GM12878 (cell line): ENCODE measurements around the gene E2F2. TPM values are rescaled to one million over a fixed set of nuclear protein-coding genes. Genes with fewer than 3 reads are reported as not detected.

Experiments used
- ATAC-seq: fragments of 200-7000 bp; cut with Tn5 transposase; 3 replicates; pipeline ENCODE4 v1.9.1; 2020; ENCODE audit warnings: mild to moderate bottlenecking, moderate library complexity
- BruUV-seq: library from RNA; stranded (reverse); fragments of 400-500 nt; replicated peaks from 2 replicates; lab custom pipeline; 2021; lab: Mats Ljungman, UMichigan
- CTCF ChIA-PET: fragments of 300-600 bp; sonication (Branson Sonifier 250); formaldehyde crosslinking; extraction: SDS; loops from one replicate; lab custom pipeline; 2021; ENCODE audit warnings: inconsistent platforms; lab: Yijun Ruan, JAX
- POLR2A ChIA-PET: fragments of 350-600 bp; formaldehyde crosslinking; extraction: SDS; loops from one replicate; lab custom pipeline; 2021; ENCODE audit warnings: inconsistent platforms; lab: Charles Lee
- RAD21 ChIA-PET: fragments of 300-600 bp; sonication (Branson Sonifier 250); formaldehyde crosslinking; loops from one replicate; lab custom pipeline; 2023; ENCODE audit warnings: antibody characterized with exemption; ENCODE audit not compliant: unreplicated experiment; lab: Charles Lee
- SMC1A ChIA-PET: fragments of 300-600 bp; sonication (Branson Sonifier 250); formaldehyde crosslinking; loops from one replicate; lab custom pipeline; 2023; ENCODE audit not compliant: unreplicated experiment, uncharacterized antibody; lab: Charles Lee
- DNase-seq: peaks from one replicate; pipeline ENCODE4 v3.0.0-alpha.2; 2011; ENCODE audit warnings: low read depth, low spot score
- FAIRE-seq: peaks from 3 replicates; lab custom pipeline; 2011; peaks lifted over from hg19 to GRCh38; lab: Jason Lieb, UNC
- H2AFZ ChIP-seq: 2 replicates; pipeline ENCODE4 v1.6.0; 2011; ENCODE audit warnings: low read depth, low read length, control low read depth; ENCODE audit not compliant: control insufficient read depth
- H3K27ac ChIP-seq: 2 replicates; pipeline ENCODE4 v1.5.1; 2011; ENCODE audit warnings: control low read depth; ENCODE audit not compliant: control insufficient read depth, insufficient read depth
- H3K27me3 ChIP-seq, 2 experiments: replicated peaks in 1 of 2; 2 replicates each; pipeline versions ENCODE4 v1.6.0 to v1.6.1; 2011; ENCODE audit warnings: low read length in 1 of 2; ENCODE audit not compliant: control insufficient read depth in 2 of 2, insufficient read depth in 2 of 2
- H3K36me3 ChIP-seq, 2 experiments: 2 replicates each; pipeline ENCODE4 v1.5.1; 2011; ENCODE audit warnings: low read length in 1 of 2; ENCODE audit not compliant: control insufficient read depth in 2 of 2, insufficient read depth in 2 of 2
- H3K4me1 ChIP-seq: 2 replicates; pipeline ENCODE4 v1.6.1; 2011; ENCODE audit warnings: mild to moderate bottlenecking, low read length, moderate library complexity, mixed read lengths; ENCODE audit not compliant: control insufficient read depth, insufficient read depth
- H3K4me2 ChIP-seq: 2 replicates; pipeline ENCODE4 v1.6.0; 2011; ENCODE audit warnings: control low read depth; ENCODE audit not compliant: control insufficient read depth, insufficient read depth
- H3K4me3 ChIP-seq: fragments of 200-600 bp; sonication (generic); 2 replicates; pipeline ENCODE4 v1.5.1; 2016
- H3K79me2 ChIP-seq: 2 replicates; pipeline ENCODE4 v1.6.0; 2011; ENCODE audit warnings: low read length; ENCODE audit not compliant: control insufficient read depth, insufficient read depth
- H3K9ac ChIP-seq: 2 replicates; pipeline ENCODE4 v1.8.0; 2011; ENCODE audit warnings: low read length, control low read depth, mixed read lengths; ENCODE audit not compliant: control insufficient read depth, insufficient read depth
- H3K9me3 ChIP-seq: replicated peaks from 3 replicates; pipeline ENCODE4 v1.5.1; 2011; ENCODE audit warnings: mild to moderate bottlenecking, low read length; ENCODE audit not compliant: control insufficient read depth, insufficient read depth
- H4K20me1 ChIP-seq: 2 replicates; pipeline ENCODE4 v1.6.0; 2011; ENCODE audit not compliant: control insufficient read depth, insufficient read depth
- CBFB ChIP-seq: IDR thresholded peaks from 2 replicates; pipeline ENCODE4 v1.6.1; 2016; ENCODE audit warnings: antibody characterized with exemption, low read depth
- CHD1 ChIP-seq: IDR thresholded peaks from 2 replicates; pipeline ENCODE4 v1.6.1; 2012; ENCODE audit warnings: low read depth, low read length, improper control_type of control experiment
- EED ChIP-seq: sonication (generic); IDR thresholded peaks from 2 replicates; pipeline ENCODE4 v1.6.1; 2016; ENCODE audit warnings: antibody characterized with exemption, low read depth
- FOXM1 ChIP-seq: IDR thresholded peaks from 2 replicates; pipeline ENCODE4 v1.6.1; 2012; ENCODE audit warnings: low read depth, mild to moderate bottlenecking, inconsistent platforms, low read length, moderate library complexity
- IKZF2 ChIP-seq, 2 experiments: fragments of 450-650 bp; IDR thresholded peaks; 2 replicates each; pipeline ENCODE4 v1.6.1; 2017; ENCODE audit warnings: mild to moderate bottlenecking in 2 of 2, moderate library complexity in 2 of 2
- KAT2A ChIP-seq: conservative IDR thresholded peaks from 2 replicates; pipeline ENCODE4 v1.6.1; 2011; ENCODE audit warnings: low read depth, low read length; ENCODE audit not compliant: control insufficient read depth
- SMAD1 ChIP-seq: fragments of 450-650 bp; IDR thresholded peaks from 2 replicates; pipeline ENCODE4 v1.6.1; 2018; ENCODE audit warnings: mild to moderate bottlenecking, low read depth; ENCODE audit not compliant: partially characterized antibody
- SREBF2 ChIP-seq: IDR thresholded peaks from 2 replicates; pipeline ENCODE4 v1.6.1; 2012; ENCODE audit warnings: mild to moderate bottlenecking, low read length
- WGBS: methylation state at CpG from one replicate; pipeline ENCODE4 v1.1.6; 2016; ENCODE audit warnings: low lambda C conversion rate; ENCODE audit not compliant: insufficient replicate concordance, insufficient coverage; ENCODE audit errors: missing lambda C conversion rate; 5-methylcytosine and 5-hydroxymethylcytosine counted together
- in situ Hi-C: fragments of 300-500 bp; cut with MboI; formaldehyde crosslinking; loops from 9 replicates; pipeline ENCODE4 v1.14.3; 2018; ENCODE audit warnings: mixed read lengths
- intact Hi-C: fragments of 100-400 bp; cut with micrococcal nuclease; formaldehyde crosslinking; loops from one replicate; pipeline ENCODE4 v1.14.2; 2022; ENCODE audit not compliant: unreplicated experiment
- polyA plus RNA-seq, 11 experiments: library from polyadenylated mRNA; depleted of rRNA in 4 of 11; unstranded in 6 of 11; stranded (reverse) in 5 of 11; fragments of >200 nt; fragmentation: Nextera tagmentation in 4 of 11; fragmentation: Illumina TruSeq in 1 of 11; extraction: Ambion mirVana in 4 of 11; extraction: Trizol in 1 of 11; gene quantifications; 1 replicate in 1 of 11; 2 replicates in 10 of 11; pipeline versions ENCODE4 v1.2.1 to v1.2.3, GENCODE V29; 2011 to 2016; ENCODE audit warnings: inconsistent platforms in 2 of 11, missing spikeins in 2 of 11, low read depth in 1 of 11
- total RNA-seq, 4 experiments: library from RNA; depleted of rRNA in 3 of 4; stranded (reverse); fragments of >200 nt in 3 of 4; fragmentation: Illumina TruSeq in 1 of 4; extraction: Trizol in 1 of 4; gene quantifications; 2 replicates each; pipeline versions ENCODE4 v1.2.1 to v1.2.3, GENCODE V29; 2013 to 2021

E2F2 gene
- total and polyA plus RNA-seq, 10 of the 15 experiments (the other 5 are each of a cell fraction or from before 2014, with no cell fraction given): 3.8 to 27.2 (median 14.6) TPM

DNA sequence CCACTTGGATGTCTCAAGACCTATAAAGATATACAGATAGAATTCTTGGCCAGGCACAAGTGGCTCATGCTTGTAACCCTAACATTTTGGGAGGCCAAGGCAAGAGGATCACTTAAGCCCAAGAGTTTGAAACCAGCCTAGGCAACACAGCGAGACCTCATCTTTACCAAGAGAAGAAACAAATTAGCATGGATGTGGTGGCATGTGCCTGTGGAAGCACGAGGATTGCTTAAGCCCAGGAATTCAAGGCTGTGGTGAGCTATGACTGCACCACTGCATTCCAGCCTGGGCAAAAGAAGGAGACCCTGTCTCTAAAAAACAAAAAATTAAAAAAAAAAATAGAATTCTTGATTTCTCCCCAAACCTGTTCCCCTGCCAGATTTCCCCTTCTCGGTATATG is 55.4 kb downstream of the E2F2 start (continued):
- TF ChIP-seq FOXM1: no peak

DNA sequence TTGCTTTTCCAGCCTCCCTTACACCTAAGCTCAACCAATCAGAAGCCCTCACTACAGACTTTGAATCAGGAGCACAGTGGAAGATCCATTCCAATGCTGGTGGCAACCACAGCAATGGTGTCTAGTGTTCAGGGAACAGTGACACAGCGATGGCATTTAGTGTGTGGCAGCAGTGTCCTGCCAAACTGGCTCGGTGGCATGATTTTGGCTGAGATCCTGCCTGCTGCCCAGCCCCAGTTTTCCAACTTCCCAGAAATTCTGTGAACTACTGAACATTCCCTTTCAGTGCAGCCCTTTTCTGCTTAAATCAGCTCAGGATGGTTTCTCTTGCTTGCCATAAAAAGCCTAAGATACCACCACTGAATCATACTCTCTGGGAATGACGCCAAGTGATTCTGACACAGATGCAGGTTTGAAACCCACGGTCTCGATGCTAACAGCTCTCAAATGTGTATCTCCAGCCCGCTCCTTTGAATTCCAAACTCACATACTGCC is 55.9 kb downstream of the E2F2 start:
- Histone ChIP-seq H3K4me2 (no peak overlapping the region), H3K36me3 (no peaks in the 10 kb centered on the region), H3K79me2 (no peaks in the 10 kb centered on the region), H3K9me3 (no peaks in the 10 kb centered on the region), H4K20me1 (no peaks in the 10 kb centered on the region)
- POLR2A ChIA-PET: no interaction called here
- CTCF ChIA-PET: no interaction called here
- ATAC-seq: no peak
- RAD21 ChIA-PET: no interaction called here
- 45% methylated on average over 6 of the region's 6 CpGs for WGBS
- no peak for TF ChIP-seq CHD1
- TF ChIP-seq, all 136 proteins: peak for 0
- SMC1A ChIA-PET: no interaction called here
- H3K4me1 ChIP-seq: no peaks in the 10 kb centered on the region; the same call in 1 of the 2 replicates
- in situ Hi-C loops: no loop called here
- DNase-seq: no peak
- BruUV-seq: no TSS peak
- no peak overlapping the region for H3K4me3 ChIP-seq
- intact Hi-C loops: no loop called here
- H3K27me3 ChIP-seq: 0 out of 4 replicates have a peak, but pooled peaks cover 0 to 2% of the 10 kb centered on the region in 2 experiments
- H3K9ac ChIP-seq: no peak overlapping the region
- H2AFZ ChIP-seq: no peak overlapping the region
- FAIRE-seq: no peak
- H3K27ac ChIP-seq: no peak overlapping the region

DNA sequence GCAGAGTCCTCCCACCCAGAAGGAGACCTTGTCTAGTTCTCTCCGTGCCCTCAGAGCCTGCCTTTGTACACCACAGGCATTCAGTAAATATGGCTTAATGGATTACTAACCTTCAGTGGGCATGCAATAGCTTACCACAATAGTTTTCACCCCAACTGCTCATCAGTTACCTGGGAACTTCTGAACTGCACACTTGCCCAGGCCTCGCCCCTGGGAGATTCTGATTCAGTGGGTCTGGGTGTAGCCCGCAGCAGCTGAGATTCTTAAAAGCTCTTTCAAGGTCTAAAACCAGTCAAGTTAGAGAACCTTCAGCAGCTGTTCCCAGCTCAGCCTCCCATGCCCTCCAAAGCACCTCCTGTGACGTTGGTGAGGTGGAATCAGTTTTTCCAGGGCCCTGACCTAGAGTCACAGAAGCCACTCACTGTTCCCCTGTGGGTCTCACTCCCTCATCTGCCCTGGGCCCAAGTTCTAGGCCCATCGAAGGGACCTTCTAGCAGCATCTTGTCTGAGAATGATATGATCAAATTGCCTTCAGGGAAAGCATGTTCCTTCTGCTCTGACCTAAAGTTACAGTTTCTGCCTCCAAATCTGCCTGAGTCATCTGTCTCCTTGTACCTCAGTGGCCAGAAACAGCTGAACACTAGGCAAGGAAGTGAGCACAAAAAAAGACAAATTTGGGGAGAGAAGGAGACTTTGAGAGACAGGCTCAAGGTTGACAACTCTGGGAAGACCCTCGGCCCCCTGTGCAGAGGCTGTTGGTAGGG is 57.8 kb downstream of the E2F2 start:
- no peak overlapping the region for H3K4me3 ChIP-seq
- in situ Hi-C loops: no loop called here
- ChIA-PET CTCF (no interaction called here), RAD21 (no interaction called here), POLR2A (no interaction called here), SMC1A (no interaction called here)
- no peaks in the 10 kb centered on the region for H4K20me1 ChIP-seq
- peak; percentile 38 for FAIRE-seq
- 19% methylated on average over 6 of the region's 6 CpGs for WGBS
- H3K27ac ChIP-seq: no peak overlapping the region
- no peak overlapping the region for H3K9ac ChIP-seq
- peak; percentile 14; the same call in 1 of the 3 replicates for ATAC-seq
- DNase-seq: no peak
- intact Hi-C loops: no loop called here
- no peak overlapping the region for H2AFZ ChIP-seq
- no peaks in the 10 kb centered on the region for H3K36me3 ChIP-seq
- H3K27me3 ChIP-seq: 0 out of 4 replicates have a peak, but pooled peaks cover 0 to 2% of the 10 kb centered on the region in 2 experiments
- H3K4me2 ChIP-seq: no peak overlapping the region
- no TSS peak for BruUV-seq
- no peaks in the 10 kb centered on the region for H3K4me1 ChIP-seq
- H3K79me2 ChIP-seq: no peaks in the 10 kb centered on the region
- no peaks in the 10 kb centered on the region for H3K9me3 ChIP-seq
- no peak for TF ChIP-seq KAT2A
- TF ChIP-seq CBFB: no peak
- TF ChIP-seq SREBF2: no peak
- TF ChIP-seq IKZF2 (IDR thresholded peaks at IDR 0.05): no peak
- no peak for TF ChIP-seq EED
- TF ChIP-seq SMAD1: no peak
